KMS-11 (cell line): ENCODE data around the gene AR.

ENCODE experiments used
- H2AFZ ChIP-seq: fragments of 200-600 bp; sonication (generic); 2 replicates; pipeline ENCODE4 v1.6.1; 2016; ENCODE audit warnings: antibody characterized with exemption, mixed run types, low read depth
- H3K27ac ChIP-seq: fragments of 200-600 bp; sonication (generic); 2 replicates; pipeline ENCODE4 v1.6.1; 2016; ENCODE audit warnings: mild to moderate bottlenecking, mixed run types
- H3K27me3 ChIP-seq: fragments of 200-600 bp; sonication (generic); 2 replicates; pipeline ENCODE4 v1.6.1; 2017; ENCODE audit warnings: mild to moderate bottlenecking, low read depth, mixed run types, moderate library complexity; ENCODE audit not compliant: insufficient read depth
- H3K36me3 ChIP-seq: fragments of 200-600 bp; sonication (generic); 2 replicates; pipeline ENCODE4 v1.6.1; 2017; ENCODE audit warnings: mild to moderate bottlenecking, mixed run types; ENCODE audit not compliant: insufficient read depth
- H3K4me1 ChIP-seq: fragments of 200-600 bp; sonication (generic); 2 replicates; pipeline ENCODE4 v1.6.1; 2016; ENCODE audit warnings: mild to moderate bottlenecking, low read depth, mixed run types; ENCODE audit not compliant: poor library complexity, severe bottlenecking
- H3K4me2 ChIP-seq: fragments of 200-600 bp; sonication (generic); 2 replicates; pipeline ENCODE4 v1.7.0; 2016; ENCODE audit warnings: mild to moderate bottlenecking, mixed run types
- H3K4me3 ChIP-seq: fragments of 200-600 bp; sonication (generic); IDR thresholded peaks from 2 replicates; pipeline ENCODE4 v1.6.1; 2017; ENCODE audit warnings: low read depth, low read length, mixed read lengths; ENCODE audit not compliant: insufficient read depth
- H3K79me2 ChIP-seq: fragments of 200-600 bp; sonication (generic); 2 replicates; pipeline ENCODE4 v1.6.1; 2016; ENCODE audit warnings: low read depth, mixed run types; ENCODE audit not compliant: insufficient read depth
- H3K9ac ChIP-seq: fragments of 200-600 bp; sonication (generic); 2 replicates; pipeline ENCODE4 v1.6.1; 2016; ENCODE audit warnings: mild to moderate bottlenecking, mixed run types
- H4K20me1 ChIP-seq: fragments of 200-600 bp; sonication (generic); 2 replicates; pipeline ENCODE4 v1.6.1; 2016; ENCODE audit warnings: mild to moderate bottlenecking, mixed run types; ENCODE audit not compliant: insufficient read depth
- CTCF ChIP-seq: fragments of 200-600 bp; sonication (generic); conservative IDR thresholded peaks from 2 replicates; pipeline ENCODE4 v1.6.1; 2017; ENCODE audit warnings: low read depth, mild to moderate bottlenecking, antibody characterized with exemption, low read length, moderate library complexity, mixed read lengths

The AR gene

GRCh38 chrX:67563469-67564448, 19.9 kb downstream of the AR start:
- Histone ChIP-seq H2AFZ (no peak overlapping the region), H3K79me2 (no peaks in the 10 kb centered on the region), H3K4me2 (no peak overlapping the region), H3K4me1 (peaks cover 23% of the 10 kb centered on the region), H3K9ac (no peak overlapping the region), H4K20me1 (no peaks in the 10 kb centered on the region), H3K27ac (no peak overlapping the region), H3K4me3 (no peak overlapping the region), H3K27me3 (no peaks in the 10 kb centered on the region), H3K36me3 (no peaks in the 10 kb centered on the region)
- no peak for TF ChIP-seq CTCF

- Histone ChIP-seq H3K4me1 (peaks cover 23% of the 10 kb centered on the region), H3K27ac (no peak overlapping the region), H4K20me1 (no peaks in the 10 kb centered on the region), H3K27me3 (no peaks in the 10 kb centered on the region), H3K9ac (no peak overlapping the region), H3K4me3 (no peak overlapping the region), H3K36me3 (no peaks in the 10 kb centered on the region), H2AFZ (no peak overlapping the region), H3K4me2 (no peak overlapping the region), H3K79me2 (no peaks in the 10 kb centered on the region)
- no peak for TF ChIP-seq CTCF
Measured at GRCh38 chrX:67564475-67564874, 20.7 kb downstream of the AR start.

- no peak overlapping the region for H3K4me2 ChIP-seq
- no peak overlapping the region for H3K9ac ChIP-seq
- H3K36me3 ChIP-seq: no peaks in the 10 kb centered on the region
- no peak for TF ChIP-seq CTCF
- H2AFZ ChIP-seq: no peak overlapping the region
- H3K79me2 ChIP-seq: no peaks in the 10 kb centered on the region
- peaks cover 15% of the 10 kb centered on the region for H3K4me1 ChIP-seq
- no peaks in the 10 kb centered on the region for H3K27me3 ChIP-seq
- no peak overlapping the region for H3K4me3 ChIP-seq
- no peaks in the 10 kb centered on the region for H4K20me1 ChIP-seq
- H3K27ac ChIP-seq: no peak overlapping the region
Measured at GRCh38 chrX:67568769-67569168, 24.9 kb downstream of the AR start.

GRCh38 chrX:67570839-67571238, 27.0 kb downstream of the AR start:
- Histone ChIP-seq H3K4me1 (peaks cover 16% of the 10 kb centered on the region), H2AFZ (no peak overlapping the region), H3K4me2 (no peak overlapping the region), H3K4me3 (no peak overlapping the region), H4K20me1 (no peaks in the 10 kb centered on the region), H3K79me2 (no peaks in the 10 kb centered on the region), H3K27me3 (no peaks in the 10 kb centered on the region), H3K9ac (no peak overlapping the region), H3K36me3 (no peaks in the 10 kb centered on the region), H3K27ac (no peak overlapping the region)
- TF ChIP-seq CTCF: no peak
